IPS-18c (cell line): ENCODE data around the gene ITGA5.

Experiments
- H3K4me3 ChIP-seq: 2 replicates; pipeline ENCODE4 v1.7.0; 2013; ENCODE audit warnings: low read depth, mild to moderate bottlenecking, low read length, moderate library complexity; ENCODE audit not compliant: insufficient read depth
- H3K9me3 ChIP-seq: one replicate; pipeline ENCODE4 v1.6.1; 2013; ENCODE audit warnings: mild to moderate bottlenecking, low read length, moderate library complexity; ENCODE audit not compliant: control insufficient read depth, insufficient read depth

Gene ITGA5

GRCh38 chr12:54437697-54438096, 18.6 kb upstream of the ITGA5 start:
- Histone ChIP-seq H3K9me3 (no peaks in the 10 kb centered on the region), H3K4me3 (no peak overlapping the region)

GRCh38 chr12:54437243-54437642, 18.2 kb upstream of the ITGA5 start:
- no peaks in the 10 kb centered on the region for H3K9me3 ChIP-seq
- H3K4me3 ChIP-seq: no peak overlapping the region

GRCh38 chr12:54432815-54433164, 13.7 kb upstream of the ITGA5 start:
- Histone ChIP-seq H3K9me3 (no peaks in the 10 kb centered on the region), H3K4me3 (no peak overlapping the region)

GRCh38 chr12:54431911-54432814, 13.1 kb upstream of the ITGA5 start:
- no peak overlapping the region for H3K4me3 ChIP-seq
- H3K9me3 ChIP-seq: no peaks in the 10 kb centered on the region

GRCh38 chr12:54430471-54431069, 11.5 kb upstream of the ITGA5 start:
- H3K4me3 ChIP-seq: no peak overlapping the region
- no peaks in the 10 kb centered on the region for H3K9me3 ChIP-seq

- H3K4me3 ChIP-seq: no peak overlapping the region
Observed at GRCh38 chr12:54429014-54429471, 10.0 kb upstream of the ITGA5 start.

GRCh38 chr12:54428050-54429013, 9.3 kb upstream of the ITGA5 start:
- H3K4me3 ChIP-seq: no peak overlapping the region

More at GRCh38 chr12:54429014-54429471, 10.0 kb upstream of the ITGA5 start:
- H3K9me3 ChIP-seq: no peaks in the 10 kb centered on the region

GRCh38 chr12:54427106-54427505, 8.0 kb upstream of the ITGA5 start:
- H3K9me3 ChIP-seq: no peaks in the 10 kb centered on the region
- no peak overlapping the region for H3K4me3 ChIP-seq

More at GRCh38 chr12:54428050-54429013, 9.3 kb upstream of the ITGA5 start:
- H3K9me3 ChIP-seq: no peaks in the 10 kb centered on the region

GRCh38 chr12:54426690-54427089, 7.6 kb upstream of the ITGA5 start:
- no peak overlapping the region for H3K4me3 ChIP-seq
- no peaks in the 10 kb centered on the region for H3K9me3 ChIP-seq

GRCh38 chr12:54425702-54426101, 6.6 kb upstream of the ITGA5 start:
- H3K9me3 ChIP-seq: no peaks in the 10 kb centered on the region

GRCh38 chr12:54424224-54424623, 5.2 kb upstream of the ITGA5 start:
- no peak overlapping the region for H3K4me3 ChIP-seq
- H3K9me3 ChIP-seq: no peaks in the 10 kb centered on the region

More at GRCh38 chr12:54425702-54426101, 6.6 kb upstream of the ITGA5 start:
- no peak overlapping the region for H3K4me3 ChIP-seq

GRCh38 chr12:54423816-54424150, 4.7 kb upstream of the ITGA5 start:
- H3K9me3 ChIP-seq: no peaks in the 10 kb centered on the region
- H3K4me3 ChIP-seq: no peak overlapping the region

GRCh38 chr12:54421879-54422250, 2.8 kb upstream of the ITGA5 start:
- H3K9me3 ChIP-seq: no peaks in the 10 kb centered on the region
- H3K4me3 ChIP-seq: no peak overlapping the region

- Histone ChIP-seq H3K9me3 (no peaks in the 10 kb centered on the region), H3K4me3 (no peak overlapping the region)
Observed at GRCh38 chr12:54421175-54421878, 2.3 kb upstream of the ITGA5 start.

GRCh38 chr12:54420766-54421144, 1.7 kb upstream of the ITGA5 start:
- no peak overlapping the region for H3K4me3 ChIP-seq

GRCh38 chr12:54418441-54419087, 502 bp downstream of the ITGA5 start:
- Histone ChIP-seq H3K9me3 (no peaks in the 10 kb centered on the region), H3K4me3 (peak overlapping the region; percentile 72)

More at GRCh38 chr12:54420766-54421144, 1.7 kb upstream of the ITGA5 start:
- H3K9me3 ChIP-seq: no peaks in the 10 kb centered on the region
